Measurements from ENCODE around the gene CFAP90. TPM values are rescaled to one million over a fixed set of nuclear protein-coding genes. Genes with fewer than 3 reads are reported as not detected.

Gene CFAP90
- total and polyA plus RNA-seq, 2 of the 8 experiments (the other 6 are each of a cell fraction or from before 2014, with no cell fraction given): 0.39 to 0.92 TPM

GRCh38 chr5:7828269-7828668, 22.7 kb downstream of the CFAP90 start:
- Histone ChIP-seq H3K23me2 (ENCODE audit: low read depth, low read length) (no peaks in the 10 kb centered on the region), H3K79me1 (ENCODE audit: low read depth, low read length) (no peaks in the 10 kb centered on the region), H4K91ac (replicated peaks; ENCODE audit: insufficient read length, low read length) (no peak overlapping the region), H3K9ac (replicated peaks in 1 of 4; ENCODE audit: extremely low read depth in 1 of 4, low read depth in 3 of 4, low read length in 3 of 4) (no peak overlapping the region), H3K9me3 (ENCODE audit: insufficient read depth in 2 of 2, low read depth in 1 of 2, low read length in 1 of 2) (no peaks in the 10 kb centered on the region), H2BK5ac (ENCODE audit: low read depth, low read length) (no peak overlapping the region), H3K18ac (ENCODE audit: extremely low read depth, low read length) (no peak overlapping the region), H4K5ac (ENCODE audit: insufficient read length, low read depth, low read length) (no peak overlapping the region), H3K4ac (replicated peaks; ENCODE audit: insufficient read length, low read depth, low read length) (no peak overlapping the region), H3K36me3 (ENCODE audit: control insufficient read depth in 2 of 4, insufficient read depth in 4 of 4, low read length in 3 of 4) (peaks cover 0 to 7% (median 5%) of the 10 kb centered on the region in 4 experiments; a peak in 3 of 8 replicates), H3K56ac (replicated peaks; ENCODE audit: insufficient read length, low read depth, low read length) (no peak overlapping the region), H3K4me2 (ENCODE audit: insufficient read depth in 1 of 2, low read depth in 2 of 2, low read length in 2 of 2) (no peak overlapping the region), H2BK20ac (ENCODE audit: low read length) (no peak overlapping the region), H3K4me1 (replicated peaks in 1 of 4; ENCODE audit: control insufficient read depth in 3 of 4, insufficient read depth in 4 of 4, low read length in 3 of 4) (no peaks in the 10 kb centered on the region), H4K20me1 (replicated peaks in 1 of 2; ENCODE audit: control insufficient read depth in 1 of 2, insufficient read depth in 2 of 2, low read length in 2 of 2) (no peaks in the 10 kb centered on the region), H4K8ac (ENCODE audit: extremely low read depth, insufficient read depth, low read length) (no peak overlapping the region), H3K23ac (ENCODE audit: insufficient read length) (no peak overlapping the region), H2AFZ (ENCODE audit: low read length) (no peak overlapping the region), H2BK12ac (ENCODE audit: low read depth, low read length) (no peak overlapping the region), H3K27ac (ENCODE audit: low read depth, low read length) (no peak overlapping the region), H3K4me3 (ENCODE audit: extremely low read depth in 1 of 4, insufficient read depth in 2 of 4, low read depth in 3 of 4, low read length in 4 of 4) (no peak overlapping the region), H2BK15ac (ENCODE audit: low read length) (no peak overlapping the region), H3K14ac (ENCODE audit: insufficient read length) (no peak overlapping the region), H2BK120ac (replicated peaks; ENCODE audit: low read depth, low read length) (no peak overlapping the region), H2AK5ac (ENCODE audit: low read depth, low read length) (no peak overlapping the region), H3K27me3 (replicated peaks in 1 of 4; ENCODE audit: control insufficient read depth in 3 of 4, extremely low read depth in 1 of 4, insufficient read depth in 3 of 4, low read length in 3 of 4) (peaks cover 0 to 2% (median 0%) of the 10 kb centered on the region in 4 experiments; a peak in 1 of 7 replicates), H3K79me2 (ENCODE audit: control insufficient read depth in 1 of 2, insufficient read depth in 2 of 2, low read length in 2 of 2) (no peaks in the 10 kb centered on the region)
- no peak for DNase-seq (ENCODE audit: low read depth in 1 of 2, low spot score in 2 of 2)
- no peak for FAIRE-seq
- ChIA-PET CTCF (ENCODE audit: partially characterized antibody) (interaction anchor here (0.9 to 2.4 kb wide), 8 partner anchors 11 to 1038 kb away, joined by 3 to 8 read pairs (median 6); no protein-coding TSS in a partner anchor), POLR2A (ENCODE audit: partially characterized antibody) (interaction anchor here (2.7 kb wide), 1 partner anchor 12 kb away, joined by 7 read pairs; no protein-coding TSS in a partner anchor)
- 89% methylated on average over 10 of the region's 10 CpGs; no CpG with 5 or more reads in 1 of the 2 experiments for WGBS, 2 experiments (ENCODE audit: extremely low coverage in 1 of 2, insufficient coverage in 1 of 2, insufficient read length in 1 of 2, insufficient replicate concordance in 2 of 2, low coverage in 1 of 2, low lambda C conversion rate in 2 of 2, missing lambda C conversion rate in 1 of 2)
- TF ChIP-seq KDM4A (IDR thresholded peaks at IDR 0.05; ENCODE audit: low read depth, low read length, severe bottlenecking) (no peak), FOSL1 (IDR thresholded peaks at IDR 0.05; ENCODE audit: insufficient read depth, low read depth, low read length) (no peak), CBX8 (IDR thresholded peaks at IDR 0.05; ENCODE audit: borderline replicate concordance, low read depth, low read length) (no peak)
